Left lung (tissue), 10 donors: ENCODE data around the gene ADAP2. TPM values are rescaled to one million over a fixed set of nuclear protein-coding genes. Genes with fewer than 3 reads are reported as not detected.
A peak's percentile ranks its signal among the peaks of the same experiment; 100 is the strongest.

Experiments
- ATAC-seq: fragments of 200-7000 bp; cut with Tn5 transposase; one replicate; pipeline ENCODE4 v1.9.1; 2020; ENCODE audit warnings: moderate library complexity
- DNase-seq, 4 donors: peaks; one replicate each; pipeline ENCODE4 v3.0.0-alpha.2; 2013 to 2020
- H3K27ac ChIP-seq, 2 donors: fragments of 200-600 bp; sonication (generic) in 1 of 2; one replicate each; pipeline versions ENCODE4 v1.5.0 to v1.8.0; 2020 to 2021
- H3K27me3 ChIP-seq, 2 donors: fragments of 200-600 bp; sonication (generic) in 1 of 2; one replicate each; pipeline versions ENCODE4 v1.5.0 to v1.8.0; 2020 to 2021
- H3K36me3 ChIP-seq, 2 donors: fragments of 200-600 bp; sonication (generic) in 1 of 2; one replicate each; pipeline versions ENCODE4 v1.5.0 to v1.8.0; 2020 to 2021
- H3K4me1 ChIP-seq, 2 donors: fragments of 200-600 bp; one replicate each; pipeline ENCODE4 v1.8.0; 2021
- H3K4me3 ChIP-seq, 2 donors: fragments of 200-600 bp; sonication (generic) in 1 of 2; one replicate each; pipeline versions ENCODE4 v1.5.0 to v1.8.0; 2020 to 2021; ENCODE audit warnings: mild to moderate bottlenecking in 1 of 2
- H3K9me3 ChIP-seq, 2 donors: fragments of 200-600 bp; sonication (generic) in 1 of 2; one replicate each; pipeline versions ENCODE4 v1.5.0 to v1.8.0; 2020 to 2021
- intact Hi-C, 2 donors: fragments of 100-400 bp; cut with DNase I; formaldehyde crosslinking; loops; one replicate each; pipeline versions ENCODE4 v1.11.2 to v1.14.2; 2022
- polyA plus RNA-seq, 6 donors: library from polyadenylated mRNA; unstranded; fragments of 120-200 nt; gene quantifications; one replicate each; pipeline ENCODE4 v1.2.1, GENCODE V29; 2013; ENCODE audit not compliant: insufficient read length in 6 of 6
- total RNA-seq, 2 donors: library from RNA; stranded (reverse); fragmentation: NEBNext Ultra II Directional; extraction: Animal tissue kit (Norgen Biotek cat#: 25700); gene quantifications; one replicate each; pipeline ENCODE4 v1.2.1, GENCODE V29; 2021
- TF ChIP-seq, protein P1 (sequence below), 2 donors: fragments of 200-600 bp; sonication (generic) in 1 of 2; IDR thresholded peaks; one replicate each; pipeline versions ENCODE4 v1.5.0 to v1.8.0; 2021; ENCODE audit warnings: antibody characterized with exemption in 2 of 2
- donor health status: DM: no; HTN: yes; CAD: no.
- donor health status: DM: no; HTN: no; CAD: no.

ADAP2 gene
- total and polyA plus RNA-seq, 8 donors, result 4.4 to 46.1 (median 5.5) TPM

DNA sequence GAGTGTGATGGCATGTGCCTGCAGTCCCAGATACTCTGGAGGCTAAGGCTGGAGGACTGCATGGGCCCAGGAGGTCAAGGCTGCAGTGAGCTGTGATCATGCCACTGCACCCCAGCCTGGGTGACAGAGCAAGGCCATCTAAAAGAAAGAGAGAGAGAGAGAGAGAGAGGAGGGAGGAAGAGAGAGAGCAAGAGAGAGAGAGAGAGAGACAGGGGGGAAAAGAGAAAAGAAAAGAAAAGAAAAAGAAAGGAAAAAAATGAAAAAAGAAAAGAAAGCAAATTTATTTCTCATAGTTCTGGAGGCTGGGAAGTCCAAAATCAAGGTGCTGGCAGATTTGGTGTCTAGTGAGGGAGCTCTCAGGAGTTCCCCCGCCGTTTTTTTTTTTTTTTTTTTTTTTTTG lies 82.4 kb downstream of the ADAP2 start:
- TF ChIP-seq, protein P1, sequence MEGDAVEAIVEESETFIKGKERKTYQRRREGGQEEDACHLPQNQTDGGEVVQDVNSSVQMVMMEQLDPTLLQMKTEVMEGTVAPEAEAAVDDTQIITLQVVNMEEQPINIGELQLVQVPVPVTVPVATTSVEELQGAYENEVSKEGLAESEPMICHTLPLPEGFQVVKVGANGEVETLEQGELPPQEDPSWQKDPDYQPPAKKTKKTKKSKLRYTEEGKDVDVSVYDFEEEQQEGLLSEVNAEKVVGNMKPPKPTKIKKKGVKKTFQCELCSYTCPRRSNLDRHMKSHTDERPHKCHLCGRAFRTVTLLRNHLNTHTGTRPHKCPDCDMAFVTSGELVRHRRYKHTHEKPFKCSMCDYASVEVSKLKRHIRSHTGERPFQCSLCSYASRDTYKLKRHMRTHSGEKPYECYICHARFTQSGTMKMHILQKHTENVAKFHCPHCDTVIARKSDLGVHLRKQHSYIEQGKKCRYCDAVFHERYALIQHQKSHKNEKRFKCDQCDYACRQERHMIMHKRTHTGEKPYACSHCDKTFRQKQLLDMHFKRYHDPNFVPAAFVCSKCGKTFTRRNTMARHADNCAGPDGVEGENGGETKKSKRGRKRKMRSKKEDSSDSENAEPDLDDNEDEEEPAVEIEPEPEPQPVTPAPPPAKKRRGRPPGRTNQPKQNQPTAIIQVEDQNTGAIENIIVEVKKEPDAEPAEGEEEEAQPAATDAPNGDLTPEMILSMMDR (IDR thresholded peaks at IDR 0.05), result no peak
- Histone ChIP-seq H3K36me3 (peaks cover 0 to 46% of the 10 kb centered on the region in 2 donors), H3K27ac (no peak overlapping the region), H3K4me3 (no peak overlapping the region), H3K9me3 (no peaks in the 10 kb centered on the region), H3K27me3 (no peaks in the 10 kb centered on the region), H3K4me1 (peaks cover 0 to 6% of the 10 kb centered on the region in 2 donors)
- intact Hi-C loops, result no loop called here
- no peak for ATAC-seq
- no peak for DNase-seq

DNA sequence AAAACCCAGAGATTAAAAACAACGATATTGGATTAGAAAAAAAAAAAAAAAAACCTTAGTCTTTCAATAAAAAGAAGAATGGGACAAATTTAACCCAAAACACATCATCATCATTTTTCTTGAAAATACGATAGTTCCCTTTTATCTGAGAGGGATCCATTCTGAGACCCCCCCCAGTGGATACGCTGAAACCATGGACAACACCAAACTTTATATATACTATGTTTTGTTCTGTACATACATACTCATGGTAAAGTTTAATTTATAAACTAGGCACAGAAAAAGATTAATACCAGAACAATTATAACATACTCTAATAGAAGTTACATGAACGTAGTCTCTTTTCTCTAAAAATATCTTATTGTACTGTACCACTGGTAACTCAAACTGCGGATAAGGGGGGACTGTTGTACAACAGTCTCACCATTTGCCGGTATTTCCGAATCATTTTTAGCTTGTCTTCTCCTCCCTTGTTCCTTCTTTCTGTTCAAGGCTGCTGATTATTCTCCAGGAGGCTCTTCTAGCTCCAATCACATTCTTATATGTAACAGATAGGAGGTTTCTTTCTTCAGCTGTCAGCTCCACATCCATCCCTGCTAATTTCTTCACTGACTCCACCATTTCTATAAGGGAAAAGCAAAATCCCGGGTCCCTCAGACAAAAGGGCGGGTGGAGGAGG lies 86.1 kb downstream of the ADAP2 start:
- ATAC-seq (no peak), DNase-seq (no peak)
- peaks cover 0 to 12% of the 10 kb centered on the region in 2 donors for H3K36me3 ChIP-seq
- TF ChIP-seq, protein P1 (IDR thresholded peaks at IDR 0.05), result no peak
- H3K9me3 ChIP-seq, result no peaks in the 10 kb centered on the region
- peaks cover 0 to 11% of the 10 kb centered on the region in 2 donors for H3K4me1 ChIP-seq
- peak overlapping the region; percentile 59 for H3K4me3 ChIP-seq
- intact Hi-C loops, result no loop called here
- H3K27me3 ChIP-seq, result no peaks in the 10 kb centered on the region
- peak overlapping the region; percentile 52 to 89 for H3K27ac ChIP-seq

DNA sequence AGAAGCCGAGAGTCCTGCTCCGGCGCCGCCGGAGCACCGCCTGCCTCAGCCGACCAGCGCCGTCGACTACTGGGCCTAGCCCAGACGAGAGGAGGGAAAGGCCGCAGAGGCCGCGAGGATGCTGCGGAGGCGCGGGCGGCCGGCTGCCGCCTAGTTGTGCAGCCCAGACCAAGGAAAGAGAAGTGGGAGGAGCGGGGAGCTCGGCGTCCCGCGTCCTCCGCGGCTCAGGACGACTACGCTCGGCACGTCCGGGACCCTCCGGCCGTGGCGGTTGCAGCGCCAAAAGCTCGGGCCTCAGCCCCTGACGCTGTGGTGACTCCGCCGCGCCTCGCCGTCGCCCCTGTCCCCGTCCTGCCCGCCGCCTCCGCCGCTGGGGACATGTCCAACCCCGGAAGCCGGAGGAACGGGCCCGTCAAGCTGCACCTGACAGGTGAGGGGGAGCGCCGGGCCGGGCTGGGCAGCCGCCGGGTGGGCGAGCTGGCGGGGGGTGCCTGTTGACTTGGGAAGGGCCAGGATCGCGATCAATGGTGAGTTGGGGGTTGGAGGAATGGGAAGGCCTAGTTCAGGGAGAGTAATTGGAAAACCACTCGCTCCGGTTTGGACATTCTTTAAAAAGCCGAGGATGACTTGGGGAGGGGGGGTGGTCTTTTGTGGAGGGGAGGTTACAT lies 86.8 kb downstream of the ADAP2 start:
- peaks cover 0 to 11% of the 10 kb centered on the region in 2 donors for H3K4me1 ChIP-seq
- peak; percentile 67 to 93 (median 70) for DNase-seq
- ATAC-seq, result peak; percentile 88
- H3K4me3 ChIP-seq, result peak overlapping the region; percentile 59
- H3K27me3 ChIP-seq, result no peaks in the 10 kb centered on the region
- peak overlapping the region; percentile 52 to 89 for H3K27ac ChIP-seq
- H3K9me3 ChIP-seq, result no peaks in the 10 kb centered on the region
- intact Hi-C loops, result no loop called here
- peaks cover 0 to 6% of the 10 kb centered on the region in 2 donors for H3K36me3 ChIP-seq
- TF ChIP-seq, protein P1 (IDR thresholded peaks at IDR 0.05), result no peak

Other genes with a start within 250 kb of the ADAP2 start
- 10 to 100 TPM; 13.1 to 26.4 TPM for gene CRLF3, start 97.3 kb upstream of the ADAP2 start, total RNA-seq
- 10 to 100 TPM; 25.2 to 35.9 (median 28.2) TPM for gene CRLF3, start 97.3 kb upstream of the ADAP2 start, polyA plus RNA-seq
- 1 to 10 TPM; 2.6 to 4.4 TPM for gene ATAD5, start 90.0 kb upstream of the ADAP2 start, total RNA-seq
- gene ATAD5, start 90.0 kb upstream of the ADAP2 start, polyA plus RNA-seq, result 10 to 100 TPM in 3 of 6 donors, 1 to 10 TPM in 3; 7.2 to 10.6 (median 10.0) TPM
- gene TEFM, start 15.7 kb upstream of the ADAP2 start, total RNA-seq, result 10 to 100 TPM; 14.0 to 14.9 TPM
- gene TEFM, start 15.7 kb upstream of the ADAP2 start, polyA plus RNA-seq, result 10 to 100 TPM; 22.1 to 28.1 (median 24.5) TPM
- 10 to 100 TPM; 19.8 to 38.5 TPM for gene RNF135, start 49.1 kb downstream of the ADAP2 start, total RNA-seq
- gene RNF135, start 49.1 kb downstream of the ADAP2 start, polyA plus RNA-seq, result 10 to 100 TPM; 15.0 to 17.5 (median 16.1) TPM
- gene NF1, start 173.0 kb downstream of the ADAP2 start, total RNA-seq, result 10 to 100 TPM; 54.7 to 57.5 TPM
- gene NF1, start 173.0 kb downstream of the ADAP2 start, polyA plus RNA-seq, result 10 to 100 TPM; 45.0 to 57.7 (median 48.6) TPM